ENCODE results near the gene ADTRP.

GRCh38 chr6:11813606-11814005 is 35.0 kb upstream of the ADTRP start:
- no peak for TF ChIP-seq CTCF (IDR thresholded peaks at IDR 0.05)
- no peak for TF ChIP-seq POLR2A (IDR thresholded peaks at IDR 0.05)
- TF ChIP-seq POLR2AphosphoS5 (IDR thresholded peaks at IDR 0.05; ENCODE audit: insufficient read depth in 1 of 2, low read depth in 1 of 2) = no peak
